ENCODE results near the gene CMIP. TPM values are rescaled to one million over a fixed set of nuclear protein-coding genes. Genes with fewer than 3 reads are reported as not detected.
A peak's percentile ranks its signal among the peaks of the same experiment; 100 is the strongest.

Gene CMIP
- total and polyA plus RNA-seq, 7 donors, result 11.0 to 60.3 (median 20.4) TPM

DNA sequence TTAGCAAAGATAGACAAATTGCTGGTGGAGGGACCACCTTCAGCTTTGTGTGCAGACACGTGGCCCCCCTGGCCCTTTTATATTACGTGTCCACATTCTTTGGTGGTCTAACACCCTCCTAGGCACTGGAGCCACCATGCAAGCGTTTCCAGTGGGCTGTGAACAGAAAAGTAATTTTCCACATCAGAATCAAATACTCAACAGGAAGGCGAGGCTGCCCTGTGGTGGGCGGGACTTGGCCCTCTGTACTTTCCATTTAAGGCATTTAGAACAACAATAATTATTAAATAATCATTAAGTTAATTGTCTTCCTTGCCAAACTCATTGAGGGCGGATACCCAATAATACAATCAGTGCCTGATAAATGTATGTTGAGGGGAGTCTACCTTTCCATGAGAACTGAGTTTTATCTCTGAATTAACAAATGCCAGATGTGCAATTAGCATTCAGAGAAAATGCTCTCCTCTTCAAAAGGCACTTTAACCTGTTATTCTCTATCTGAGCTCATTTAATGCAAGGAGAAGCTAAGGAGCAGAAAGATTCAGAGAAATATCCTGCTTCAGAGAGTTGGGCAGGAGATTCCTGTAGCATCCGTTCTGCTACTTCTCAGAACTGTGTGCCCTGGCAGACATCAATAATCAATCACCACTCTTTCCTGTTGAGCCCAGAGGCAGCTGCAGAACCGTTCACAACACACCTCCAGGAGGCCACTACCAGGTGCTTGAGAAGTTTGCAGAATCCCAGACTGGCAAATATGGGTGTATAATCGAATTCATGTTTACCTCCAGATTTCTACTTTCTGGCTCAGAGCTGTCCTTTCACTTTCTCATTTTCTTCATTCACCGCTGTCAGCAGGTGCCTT, 109.4 kb downstream of the CMIP start:
- H3K27me3 ChIP-seq, result no peaks in the 10 kb centered on the region
- 68 to 76% methylated on average over 10 of the region's 10 CpGs for WGBS, 2 donors
- peaks cover 0 to 45% (median 26%) of the 10 kb centered on the region in 4 donors for H3K4me1 ChIP-seq
- intact Hi-C loops (cut with DNase I), result no loop called here
- TF ChIP-seq EP300 (IDR thresholded peaks at IDR 0.05) (no peak), POLR2AphosphoS5 (IDR thresholded peaks at IDR 0.05) (no peak), POLR2A (IDR thresholded peaks at IDR 0.05) (no peak)
- TF ChIP-seq, protein P1, sequence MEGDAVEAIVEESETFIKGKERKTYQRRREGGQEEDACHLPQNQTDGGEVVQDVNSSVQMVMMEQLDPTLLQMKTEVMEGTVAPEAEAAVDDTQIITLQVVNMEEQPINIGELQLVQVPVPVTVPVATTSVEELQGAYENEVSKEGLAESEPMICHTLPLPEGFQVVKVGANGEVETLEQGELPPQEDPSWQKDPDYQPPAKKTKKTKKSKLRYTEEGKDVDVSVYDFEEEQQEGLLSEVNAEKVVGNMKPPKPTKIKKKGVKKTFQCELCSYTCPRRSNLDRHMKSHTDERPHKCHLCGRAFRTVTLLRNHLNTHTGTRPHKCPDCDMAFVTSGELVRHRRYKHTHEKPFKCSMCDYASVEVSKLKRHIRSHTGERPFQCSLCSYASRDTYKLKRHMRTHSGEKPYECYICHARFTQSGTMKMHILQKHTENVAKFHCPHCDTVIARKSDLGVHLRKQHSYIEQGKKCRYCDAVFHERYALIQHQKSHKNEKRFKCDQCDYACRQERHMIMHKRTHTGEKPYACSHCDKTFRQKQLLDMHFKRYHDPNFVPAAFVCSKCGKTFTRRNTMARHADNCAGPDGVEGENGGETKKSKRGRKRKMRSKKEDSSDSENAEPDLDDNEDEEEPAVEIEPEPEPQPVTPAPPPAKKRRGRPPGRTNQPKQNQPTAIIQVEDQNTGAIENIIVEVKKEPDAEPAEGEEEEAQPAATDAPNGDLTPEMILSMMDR (IDR thresholded peaks at IDR 0.05), result no peak
- DNase-seq, result no peak
- no peaks in the 10 kb centered on the region for H3K36me3 ChIP-seq
- H3K4me3 ChIP-seq, result no peak overlapping the region
- no peaks in the 10 kb centered on the region for H3K9me3 ChIP-seq
- H3K27ac ChIP-seq, result peak overlapping the region; percentile 19 to 65 (median 62)

DNA sequence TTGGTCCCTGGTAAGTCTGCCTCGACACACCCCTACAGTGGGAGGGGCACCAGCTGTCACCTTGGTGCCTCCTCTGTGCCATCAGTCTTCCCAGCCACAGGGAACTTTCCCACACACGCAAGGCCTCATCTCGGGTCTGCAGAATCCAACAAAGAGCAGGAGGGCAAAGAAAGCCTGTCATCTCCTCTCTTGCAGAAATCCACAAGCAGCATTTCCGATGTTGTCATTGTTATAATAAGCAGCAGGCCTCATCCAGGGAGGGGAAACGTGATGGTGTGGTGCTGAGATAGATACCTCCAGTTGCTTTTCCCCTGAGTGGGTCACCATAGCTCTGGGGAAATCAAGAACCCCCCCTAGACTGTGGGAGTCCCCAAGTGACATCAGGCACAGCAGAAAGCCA, 110.4 kb downstream of the CMIP start:
- DNase-seq, result no peak
- Histone ChIP-seq H3K36me3 (no peaks in the 10 kb centered on the region), H3K27me3 (no peaks in the 10 kb centered on the region), H3K4me1 (peaks cover 0 to 45% (median 26%) of the 10 kb centered on the region in 4 donors), H3K9me3 (no peaks in the 10 kb centered on the region), H3K4me3 (no peak overlapping the region), H3K27ac (no peak overlapping the region)
- no peak for TF ChIP-seq POLR2A (IDR thresholded peaks at IDR 0.05)
- 65 to 81% methylated on average over 5 of the region's 5 CpGs for WGBS, 2 donors
- intact Hi-C loops (cut with DNase I), result no loop called here

DNA sequence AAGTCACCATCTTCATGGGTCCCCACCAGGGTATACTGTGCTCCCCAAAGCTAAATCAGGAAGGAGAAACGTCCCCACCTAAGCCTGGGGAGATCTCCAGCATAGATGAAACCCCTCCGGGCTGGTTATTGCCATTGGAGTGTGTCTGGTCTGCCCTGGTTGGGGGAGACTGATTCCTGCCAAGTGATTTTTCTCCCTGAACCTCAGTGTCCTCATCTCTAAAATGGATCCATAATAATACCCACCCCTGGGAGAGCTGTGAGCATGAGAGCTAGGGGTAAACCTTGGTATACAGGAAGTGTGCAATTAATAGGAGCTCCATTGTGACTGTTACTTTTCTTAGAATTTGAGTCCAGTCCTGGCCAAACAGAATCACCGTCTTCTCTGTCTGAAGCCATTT, 111.1 kb downstream of the CMIP start:
- WGBS, 2 donors, result 91 to 93% methylated on average over 3 of the region's 3 CpGs
- no peak for DNase-seq
- Histone ChIP-seq H3K9me3 (no peaks in the 10 kb centered on the region), H3K27me3 (no peaks in the 10 kb centered on the region), H3K4me3 (no peak overlapping the region), H3K36me3 (no peaks in the 10 kb centered on the region), H3K4me1 (peaks cover 0 to 45% (median 26%) of the 10 kb centered on the region in 4 donors), H3K27ac (no peak overlapping the region)
- intact Hi-C loops (cut with DNase I), result no loop called here
- TF ChIP-seq, protein P1 (IDR thresholded peaks at IDR 0.05), result no peak
- TF ChIP-seq POLR2AphosphoS5 (IDR thresholded peaks at IDR 0.05) (no peak), POLR2A (IDR thresholded peaks at IDR 0.05) (no peak), EP300 (IDR thresholded peaks at IDR 0.05) (no peak)

DNA sequence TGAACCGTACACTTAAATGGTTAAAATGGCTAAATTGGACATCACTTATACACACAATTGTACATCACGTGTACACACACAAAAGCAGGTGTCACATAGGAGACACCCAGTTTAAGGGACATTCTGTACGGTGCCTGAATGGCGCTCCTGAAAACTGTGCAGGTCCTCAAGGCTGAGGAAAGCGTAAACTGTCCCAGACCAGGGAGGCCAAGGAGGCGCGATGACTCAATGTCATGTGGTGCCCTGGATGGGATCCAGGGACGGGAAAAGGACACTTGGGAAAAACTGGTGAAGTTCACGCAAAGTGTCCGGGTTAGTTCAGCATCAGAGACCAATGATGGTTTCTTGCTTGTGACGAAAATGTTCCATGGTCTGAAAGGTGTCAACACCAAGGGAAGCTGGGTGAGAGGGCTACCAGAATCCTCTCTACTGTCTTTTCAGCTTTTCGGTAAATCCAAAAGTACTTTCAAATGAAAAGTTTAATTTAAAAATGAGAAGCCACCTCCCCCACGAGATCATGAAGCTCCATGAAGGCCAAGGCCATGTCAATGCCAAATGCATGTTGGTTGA, 112.2 kb downstream of the CMIP start:
- no peak overlapping the region for H3K4me3 ChIP-seq
- intact Hi-C loops (cut with DNase I), result no loop called here
- no peaks in the 10 kb centered on the region for H3K9me3 ChIP-seq
- no peaks in the 10 kb centered on the region for H3K27me3 ChIP-seq
- H3K4me1 ChIP-seq, result peaks cover 0 to 35% (median 23%) of the 10 kb centered on the region in 4 donors
- DNase-seq, result no peak
- H3K27ac ChIP-seq, result no peak overlapping the region
- WGBS, 2 donors, result 81 to 86% methylated on average over 13 of the region's 13 CpGs
- no peaks in the 10 kb centered on the region for H3K36me3 ChIP-seq
- TF ChIP-seq POLR2A (IDR thresholded peaks at IDR 0.05), result no peak
- no peak for TF ChIP-seq POLR2AphosphoS5 (IDR thresholded peaks at IDR 0.05)
- TF ChIP-seq, protein P1 (IDR thresholded peaks at IDR 0.05), result no peak
- TF ChIP-seq EP300 (IDR thresholded peaks at IDR 0.05), result no peak

DNA sequence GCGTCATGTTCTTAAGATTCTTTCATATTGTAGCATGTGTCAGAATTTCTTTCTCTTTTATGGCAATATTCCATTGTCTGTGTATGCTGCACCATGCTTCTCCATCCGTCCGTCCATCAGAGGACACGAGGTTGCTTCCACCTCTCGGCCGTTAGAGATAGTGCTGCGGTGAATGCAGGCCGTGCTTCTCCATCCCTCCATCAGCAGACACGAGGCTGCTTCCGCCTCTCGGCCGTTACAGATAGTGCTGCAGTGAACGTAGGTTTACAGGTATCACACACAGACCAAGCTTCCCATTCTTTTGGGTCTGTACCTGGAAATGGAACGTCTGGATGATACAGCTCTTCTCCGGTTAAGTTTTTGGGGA, 113.5 kb downstream of the CMIP start:
- WGBS, 2 donors, result 42 to 81% methylated on average over 15 of the region's 15 CpGs
- Histone ChIP-seq H3K27ac (no peak overlapping the region), H3K4me3 (no peak overlapping the region), H3K36me3 (no peaks in the 10 kb centered on the region), H3K9me3 (no peaks in the 10 kb centered on the region), H3K27me3 (no peaks in the 10 kb centered on the region), H3K4me1 (peaks cover 0 to 27% (median 18%) of the 10 kb centered on the region in 4 donors)
- TF ChIP-seq POLR2AphosphoS5 (IDR thresholded peaks at IDR 0.05) (no peak), EP300 (IDR thresholded peaks at IDR 0.05) (no peak), POLR2A (IDR thresholded peaks at IDR 0.05) (no peak)
- TF ChIP-seq, protein P1 (IDR thresholded peaks at IDR 0.05), result no peak
- intact Hi-C loops (cut with DNase I), result no loop called here
- no peak for DNase-seq

All from sigmoid colon (tissue), 7 donors.